SK-N-SH (cell line): ENCODE data around the gene GABRA5. TPM values are rescaled to one million over a fixed set of nuclear protein-coding genes. Genes with fewer than 3 reads are reported as not detected.

Experiments
- CTCF ChIA-PET: fragments of 300-600, 350-600 bp; formaldehyde crosslinking; extraction: SDS; loops from one replicate; lab custom pipeline; 2021; lab: Yijun Ruan, JAX
- POLR2A ChIA-PET: fragments of 350-600 bp; sonication (Branson Sonifier 250); formaldehyde crosslinking; extraction: SDS; loops from one replicate; lab custom pipeline; 2020; ENCODE audit warnings: antibody characterized with exemption, inconsistent platforms; lab: Yijun Ruan, JAX
- DNase-seq: peaks from one replicate; pipeline ENCODE4 v3.0.0; 2012
- H2AFZ ChIP-seq: fragments of 200-600 bp; sonication (generic); 2 replicates; pipeline ENCODE4 v1.8.1; 2016; ENCODE audit warnings: antibody characterized with exemption, mild to moderate bottlenecking, low read depth
- H3F3A ChIP-seq: fragments of 200-600 bp; sonication (generic); replicated peaks from 2 replicates; pipeline ENCODE3; 2016; ENCODE audit warnings: antibody characterized with exemption, mild to moderate bottlenecking; ENCODE audit not compliant: insufficient read depth
- H3K27ac ChIP-seq, 2 experiments: fragments of 200-500 bp in 1 of 2; fragments of 200-600 bp in 1 of 2; sonication (Bioruptor generic) in 1 of 2; sonication (generic), shearing (Covaris generic) in 1 of 2; 2 replicates each; pipeline versions ENCODE4 v1.5.1 to v1.6.1; 2014 to 2016; ENCODE audit warnings: low read depth in 2 of 2, inconsistent platforms in 1 of 2, low read length in 1 of 2, mild to moderate bottlenecking in 1 of 2, mixed read lengths in 1 of 2
- H3K27me3 ChIP-seq: fragments of 200-600 bp; sonication (generic), shearing (Covaris generic); 2 replicates; pipeline ENCODE4 v1.6.1; 2016; ENCODE audit warnings: mixed run types; ENCODE audit not compliant: insufficient read depth
- H3K36me3 ChIP-seq, 2 experiments: fragments of 200-500 bp in 1 of 2; fragments of 200-600 bp in 1 of 2; sonication (Bioruptor generic) in 1 of 2; sonication (generic) in 1 of 2; replicated peaks in 1 of 2; 2 replicates each; pipeline versions ENCODE3 to v1.5.1; 2014 to 2016; ENCODE audit warnings: low read length in 1 of 2, mild to moderate bottlenecking in 1 of 2; ENCODE audit not compliant: insufficient read depth in 2 of 2, control insufficient read depth in 1 of 2
- H3K4me1 ChIP-seq, 2 experiments: fragments of 200-500 bp in 1 of 2; fragments of 200-600 bp in 1 of 2; sonication (Bioruptor generic) in 1 of 2; sonication (generic), shearing (Covaris generic) in 1 of 2; 2 replicates each; pipeline versions ENCODE4 v1.5.1 to v1.6.1; 2014 to 2016; ENCODE audit warnings: low read depth in 1 of 2, low read length in 1 of 2, mixed run types in 1 of 2; ENCODE audit not compliant: insufficient read depth in 2 of 2, control insufficient read depth in 1 of 2
- H3K4me2 ChIP-seq: fragments of 200-600 bp; sonication (generic), shearing (Covaris generic); 2 replicates; pipeline ENCODE4 v1.6.1; 2017; ENCODE audit warnings: mixed run types
- H3K4me3 ChIP-seq, 2 experiments: fragments of 200-500 bp in 1 of 2; fragments of 200-600 bp in 1 of 2; sonication (Bioruptor generic) in 1 of 2; sonication (generic), shearing (Covaris generic) in 1 of 2; 2 replicates each; pipeline versions ENCODE4 v1.5.1 to v1.8.1; 2014 to 2016; ENCODE audit warnings: low read depth in 2 of 2, inconsistent platforms in 1 of 2, low read length in 1 of 2, mild to moderate bottlenecking in 1 of 2, mixed read lengths in 1 of 2, moderate library complexity in 1 of 2
- H3K79me2 ChIP-seq: fragments of 200-600 bp; sonication (generic); 2 replicates; pipeline ENCODE4 v1.8.1; 2017; ENCODE audit warnings: mild to moderate bottlenecking; ENCODE audit not compliant: insufficient read depth
- H3K9ac ChIP-seq: fragments of 200-600 bp; sonication (generic); 2 replicates; pipeline ENCODE4 v1.6.1; 2017; ENCODE audit warnings: mixed run types
- H3K9me2 ChIP-seq: fragments of 200-600 bp; sonication (generic); 2 replicates; pipeline ENCODE4 v1.6.1; 2017; ENCODE audit warnings: mixed run types
- H3K9me3 ChIP-seq: fragments of 200-600 bp; sonication (generic); 2 replicates; pipeline ENCODE4 v1.6.1; 2017; ENCODE audit warnings: mixed run types, mild to moderate bottlenecking, moderate library complexity
- H4K20me1 ChIP-seq: fragments of 200-600 bp; sonication (generic); 2 replicates; pipeline ENCODE4 v1.6.1; 2017; ENCODE audit warnings: mild to moderate bottlenecking, mixed run types; ENCODE audit not compliant: insufficient read depth
- CHD2 ChIP-seq: fragments of 150-350 bp; IDR thresholded peaks from 2 replicates; pipeline ENCODE4 v1.6.1; 2018; ENCODE audit warnings: low read length; ENCODE audit not compliant: partially characterized antibody
- EP300 ChIP-seq, 2 experiments: IDR thresholded peaks; 2 replicates each; pipeline versions ENCODE4 v1.4.0 to v1.6.1; 2012; ENCODE audit warnings: borderline replicate concordance in 1 of 2, low read depth in 1 of 2, low read length in 1 of 2
- FOXJ3 ChIP-seq: sonication (generic); formaldehyde crosslinking; IDR thresholded peaks from 2 replicates; pipeline ENCODE4 v1.5.1; 2020; ENCODE audit warnings: mild to moderate bottlenecking, missing genetic modification reagents
- GATA2 ChIP-seq: sonication (generic); formaldehyde crosslinking; IDR thresholded peaks from 2 replicates; pipeline ENCODE4 v1.5.0; 2020; ENCODE audit warnings: mild to moderate bottlenecking, missing genetic modification reagents
- MXI1 ChIP-seq: IDR thresholded peaks from 2 replicates; pipeline ENCODE4 v1.6.1; 2012; ENCODE audit warnings: mild to moderate bottlenecking, low read depth, low read length, improper control_type of control experiment
- NFIC ChIP-seq: IDR thresholded peaks from 2 replicates; pipeline ENCODE4 v1.4.0; 2012; ENCODE audit warnings: borderline replicate concordance
- NRF1 ChIP-seq: IDR thresholded peaks from 2 replicates; pipeline ENCODE4 v1.6.1; 2012; ENCODE audit warnings: low read depth, mild to moderate bottlenecking, low read length
- RCOR1 ChIP-seq: fragments of 150-350 bp; IDR thresholded peaks from 2 replicates; pipeline ENCODE4 v1.6.1; 2017; ENCODE audit warnings: antibody characterized with exemption, low read length
- SIN3A ChIP-seq: IDR thresholded peaks from 2 replicates; pipeline ENCODE4 v1.6.1; 2012; ENCODE audit warnings: low read depth, mild to moderate bottlenecking, low read length, moderate library complexity, borderline replicate concordance
- TCF12 ChIP-seq: IDR thresholded peaks from 2 replicates; pipeline ENCODE4 v1.4.0; 2012
- TEAD4 ChIP-seq: IDR thresholded peaks from 2 replicates; pipeline ENCODE4 v1.4.0; 2012; ENCODE audit warnings: mild to moderate bottlenecking, borderline replicate concordance; ENCODE audit not compliant: insufficient read depth
- YY1 ChIP-seq: IDR thresholded peaks from 2 replicates; pipeline ENCODE4 v1.4.0; 2012; ENCODE audit warnings: low read depth, mild to moderate bottlenecking
- WGBS: methylation state at CpG from one replicate; pipeline ENCODE4 v1.1.6; 2017; ENCODE audit warnings: low lambda C conversion rate; 5-methylcytosine and 5-hydroxymethylcytosine counted together
- polyA plus RNA-seq, 3 experiments: library from polyadenylated mRNA; depleted of rRNA; stranded (reverse); fragments of >200 nt; gene quantifications; 2 replicates each; pipeline ENCODE4 v1.2.3, GENCODE V29; 2012
- TF ChIP-seq, protein P1 (sequence below): IDR thresholded peaks from 2 replicates; pipeline ENCODE4 v1.6.1; 2012; ENCODE audit warnings: mild to moderate bottlenecking, low read depth, low read length, moderate library complexity
- TF ChIP-seq, protein P2 (sequence below): fragments of 200-600 bp; sonication (generic); IDR thresholded peaks from 2 replicates; pipeline ENCODE4 v1.6.1; 2017; ENCODE audit warnings: antibody characterized with exemption, mild to moderate bottlenecking, moderate library complexity

Gene GABRA5
- polyA plus RNA-seq, 1 of the 3 experiments (the other 2 are of a cell fraction) = not detected

DNA sequence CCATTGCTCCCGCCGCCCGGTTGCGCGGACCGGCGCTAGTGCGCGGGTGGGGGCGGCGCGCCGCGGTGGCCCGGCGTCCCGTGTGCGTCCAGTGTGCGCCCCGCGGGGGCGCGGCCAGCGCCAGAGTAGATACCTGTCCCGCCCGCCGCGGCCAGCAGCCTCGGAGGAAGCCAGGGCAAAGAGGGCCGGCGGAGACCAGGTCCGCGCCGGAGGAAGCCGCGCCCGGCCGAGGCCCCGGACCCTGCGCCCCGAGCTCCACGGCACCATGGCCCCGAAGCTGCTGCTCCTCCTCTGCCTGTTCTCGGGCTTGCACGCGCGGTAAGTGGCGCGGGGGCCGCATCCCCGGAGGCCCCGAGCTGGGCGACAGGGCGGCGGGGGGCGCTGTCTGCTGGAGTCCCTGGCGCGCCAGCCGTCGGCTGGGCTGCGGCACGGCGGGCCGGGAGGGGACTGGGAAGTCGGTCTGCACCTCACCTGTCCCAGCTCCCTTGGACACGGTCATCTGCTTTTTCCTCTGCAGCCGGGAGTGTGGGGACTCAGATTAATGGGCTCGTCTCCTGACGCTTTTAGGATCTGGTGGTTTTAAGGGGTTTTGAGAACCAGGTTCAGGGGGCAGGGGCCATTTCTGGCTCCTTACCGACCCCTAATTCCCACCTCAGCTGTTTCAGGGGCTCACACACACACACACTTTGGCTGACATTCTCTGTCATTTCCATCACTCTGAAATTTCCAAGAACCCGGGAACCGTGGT, 104.6 kb downstream of the GABRA5 start:
- Histone ChIP-seq H3K27ac (no peak overlapping the region), H3K27me3 (no peaks in the 10 kb centered on the region), H2AFZ (no peak overlapping the region), H3K4me1 (no peaks in the 10 kb centered on the region; a peak in 1 of 4 replicates), H3K79me2 (no peaks in the 10 kb centered on the region), H3K9me2 (no peaks in the 10 kb centered on the region), H3K9ac (no peak overlapping the region), H3K4me3 (peak overlapping the region in 1 of 2 experiments; percentile 43; a peak in 2 of 4 replicates), H3K4me2 (no peak overlapping the region), H3K36me3 (no peaks in the 10 kb centered on the region), H3F3A (no peaks in the 10 kb centered on the region), H3K9me3 (no peaks in the 10 kb centered on the region), H4K20me1 (no peaks in the 10 kb centered on the region)
- peak; percentile 74 for DNase-seq
- ChIA-PET CTCF (interaction anchor here (1.2 to 4.0 kb wide), 7 partner anchors 12 to 388 kb away, joined by 3 to 29 read pairs (median 5); no protein-coding TSS in a partner anchor), POLR2A (no interaction called here)
- no peak for TF ChIP-seq RCOR1
- TF ChIP-seq, protein P1, sequence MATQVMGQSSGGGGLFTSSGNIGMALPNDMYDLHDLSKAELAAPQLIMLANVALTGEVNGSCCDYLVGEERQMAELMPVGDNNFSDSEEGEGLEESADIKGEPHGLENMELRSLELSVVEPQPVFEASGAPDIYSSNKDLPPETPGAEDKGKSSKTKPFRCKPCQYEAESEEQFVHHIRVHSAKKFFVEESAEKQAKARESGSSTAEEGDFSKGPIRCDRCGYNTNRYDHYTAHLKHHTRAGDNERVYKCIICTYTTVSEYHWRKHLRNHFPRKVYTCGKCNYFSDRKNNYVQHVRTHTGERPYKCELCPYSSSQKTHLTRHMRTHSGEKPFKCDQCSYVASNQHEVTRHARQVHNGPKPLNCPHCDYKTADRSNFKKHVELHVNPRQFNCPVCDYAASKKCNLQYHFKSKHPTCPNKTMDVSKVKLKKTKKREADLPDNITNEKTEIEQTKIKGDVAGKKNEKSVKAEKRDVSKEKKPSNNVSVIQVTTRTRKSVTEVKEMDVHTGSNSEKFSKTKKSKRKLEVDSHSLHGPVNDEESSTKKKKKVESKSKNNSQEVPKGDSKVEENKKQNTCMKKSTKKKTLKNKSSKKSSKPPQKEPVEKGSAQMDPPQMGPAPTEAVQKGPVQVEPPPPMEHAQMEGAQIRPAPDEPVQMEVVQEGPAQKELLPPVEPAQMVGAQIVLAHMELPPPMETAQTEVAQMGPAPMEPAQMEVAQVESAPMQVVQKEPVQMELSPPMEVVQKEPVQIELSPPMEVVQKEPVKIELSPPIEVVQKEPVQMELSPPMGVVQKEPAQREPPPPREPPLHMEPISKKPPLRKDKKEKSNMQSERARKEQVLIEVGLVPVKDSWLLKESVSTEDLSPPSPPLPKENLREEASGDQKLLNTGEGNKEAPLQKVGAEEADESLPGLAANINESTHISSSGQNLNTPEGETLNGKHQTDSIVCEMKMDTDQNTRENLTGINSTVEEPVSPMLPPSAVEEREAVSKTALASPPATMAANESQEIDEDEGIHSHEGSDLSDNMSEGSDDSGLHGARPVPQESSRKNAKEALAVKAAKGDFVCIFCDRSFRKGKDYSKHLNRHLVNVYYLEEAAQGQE = no peak
- TF ChIP-seq TCF12 = no peak
- TF ChIP-seq CHD2 = no peak
- no peak for TF ChIP-seq GATA2 (CRISPR knock-in tag)
- no peak for TF ChIP-seq FOXJ3
- no peak for TF ChIP-seq NRF1
- TF ChIP-seq MXI1 = no peak
- WGBS = 18% methylated on average over 37 of the region's 72 CpGs

GRCh38 chr15:26972636-26973035, 105.8 kb downstream of the GABRA5 start:
- Histone ChIP-seq H3F3A (no peaks in the 10 kb centered on the region), H3K79me2 (no peaks in the 10 kb centered on the region), H3K4me1 (no peaks in the 10 kb centered on the region; a peak in 1 of 4 replicates), H3K27ac (no peak overlapping the region), H3K36me3 (no peaks in the 10 kb centered on the region), H3K4me2 (no peak overlapping the region), H3K4me3 (no peak overlapping the region), H3K27me3 (no peaks in the 10 kb centered on the region), H3K9ac (no peak overlapping the region), H3K9me2 (no peaks in the 10 kb centered on the region), H2AFZ (no peak overlapping the region), H4K20me1 (no peaks in the 10 kb centered on the region), H3K9me3 (no peaks in the 10 kb centered on the region)
- no peak for DNase-seq
- 50% methylated on average over 2 of the region's 2 CpGs for WGBS
- ChIA-PET POLR2A (no interaction called here), CTCF (interaction anchor here (1.2 to 4.0 kb wide), 4 partner anchors 11 to 83 kb away, joined by 3 to 29 read pairs (median 6); no protein-coding TSS in a partner anchor)
- TF ChIP-seq, protein P2, sequence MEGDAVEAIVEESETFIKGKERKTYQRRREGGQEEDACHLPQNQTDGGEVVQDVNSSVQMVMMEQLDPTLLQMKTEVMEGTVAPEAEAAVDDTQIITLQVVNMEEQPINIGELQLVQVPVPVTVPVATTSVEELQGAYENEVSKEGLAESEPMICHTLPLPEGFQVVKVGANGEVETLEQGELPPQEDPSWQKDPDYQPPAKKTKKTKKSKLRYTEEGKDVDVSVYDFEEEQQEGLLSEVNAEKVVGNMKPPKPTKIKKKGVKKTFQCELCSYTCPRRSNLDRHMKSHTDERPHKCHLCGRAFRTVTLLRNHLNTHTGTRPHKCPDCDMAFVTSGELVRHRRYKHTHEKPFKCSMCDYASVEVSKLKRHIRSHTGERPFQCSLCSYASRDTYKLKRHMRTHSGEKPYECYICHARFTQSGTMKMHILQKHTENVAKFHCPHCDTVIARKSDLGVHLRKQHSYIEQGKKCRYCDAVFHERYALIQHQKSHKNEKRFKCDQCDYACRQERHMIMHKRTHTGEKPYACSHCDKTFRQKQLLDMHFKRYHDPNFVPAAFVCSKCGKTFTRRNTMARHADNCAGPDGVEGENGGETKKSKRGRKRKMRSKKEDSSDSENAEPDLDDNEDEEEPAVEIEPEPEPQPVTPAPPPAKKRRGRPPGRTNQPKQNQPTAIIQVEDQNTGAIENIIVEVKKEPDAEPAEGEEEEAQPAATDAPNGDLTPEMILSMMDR = no peak
- no peak for TF ChIP-seq TEAD4
- no peak for TF ChIP-seq SIN3A
- no peak for TF ChIP-seq NFIC
- TF ChIP-seq EP300 (IDR thresholded peaks at IDR 0.05; ENCODE audit: borderline replicate concordance in 1 of 2, low read depth in 1 of 2, low read length in 1 of 2) = no peak
- TF ChIP-seq YY1 = no peak
